GM12878 (cell line): ENCODE measurements around the gene AP3S2. TPM values are rescaled to one million over a fixed set of nuclear protein-coding genes. Genes with fewer than 3 reads are reported as not detected.

ENCODE experiments used
- ATAC-seq: fragments of 200-7000 bp; cut with Tn5 transposase; 3 replicates; pipeline ENCODE4 v1.9.1; 2020; ENCODE audit warnings: mild to moderate bottlenecking, moderate library complexity
- BruUV-seq: library from RNA; stranded (reverse); fragments of 400-500 nt; replicated peaks from 2 replicates; lab custom pipeline; 2021; lab: Mats Ljungman, UMichigan
- CTCF ChIA-PET: fragments of 300-600 bp; sonication (Branson Sonifier 250); formaldehyde crosslinking; extraction: SDS; loops from one replicate; lab custom pipeline; 2021; ENCODE audit warnings: inconsistent platforms; lab: Yijun Ruan, JAX
- POLR2A ChIA-PET: fragments of 350-600 bp; formaldehyde crosslinking; extraction: SDS; loops from one replicate; lab custom pipeline; 2021; ENCODE audit warnings: inconsistent platforms; lab: Charles Lee
- RAD21 ChIA-PET: fragments of 300-600 bp; sonication (Branson Sonifier 250); formaldehyde crosslinking; loops from one replicate; lab custom pipeline; 2023; ENCODE audit warnings: antibody characterized with exemption; ENCODE audit not compliant: unreplicated experiment; lab: Charles Lee
- SMC1A ChIA-PET: fragments of 300-600 bp; sonication (Branson Sonifier 250); formaldehyde crosslinking; loops from one replicate; lab custom pipeline; 2023; ENCODE audit not compliant: unreplicated experiment, uncharacterized antibody; lab: Charles Lee
- DNase-seq: peaks from one replicate; pipeline ENCODE4 v3.0.0-alpha.2; 2011; ENCODE audit warnings: low read depth, low spot score
- FAIRE-seq: peaks from 3 replicates; lab custom pipeline; 2011; peaks lifted over from hg19 to GRCh38; lab: Jason Lieb, UNC
- H2AFZ ChIP-seq: 2 replicates; pipeline ENCODE4 v1.6.0; 2011; ENCODE audit warnings: low read depth, low read length, control low read depth; ENCODE audit not compliant: control insufficient read depth
- H3K27ac ChIP-seq: 2 replicates; pipeline ENCODE4 v1.5.1; 2011; ENCODE audit warnings: control low read depth; ENCODE audit not compliant: control insufficient read depth, insufficient read depth
- H3K27me3 ChIP-seq, 2 experiments: replicated peaks in 1 of 2; 2 replicates each; pipeline versions ENCODE4 v1.6.0 to v1.6.1; 2011; ENCODE audit warnings: low read length in 1 of 2; ENCODE audit not compliant: control insufficient read depth in 2 of 2, insufficient read depth in 2 of 2
- H3K36me3 ChIP-seq, 2 experiments: 2 replicates each; pipeline ENCODE4 v1.5.1; 2011; ENCODE audit warnings: low read length in 1 of 2; ENCODE audit not compliant: control insufficient read depth in 2 of 2, insufficient read depth in 2 of 2
- H3K4me1 ChIP-seq: 2 replicates; pipeline ENCODE4 v1.6.1; 2011; ENCODE audit warnings: mild to moderate bottlenecking, low read length, moderate library complexity, mixed read lengths; ENCODE audit not compliant: control insufficient read depth, insufficient read depth
- H3K4me2 ChIP-seq: 2 replicates; pipeline ENCODE4 v1.6.0; 2011; ENCODE audit warnings: control low read depth; ENCODE audit not compliant: control insufficient read depth, insufficient read depth
- H3K4me3 ChIP-seq: fragments of 200-600 bp; sonication (generic); 2 replicates; pipeline ENCODE4 v1.5.1; 2016
- H3K79me2 ChIP-seq: 2 replicates; pipeline ENCODE4 v1.6.0; 2011; ENCODE audit warnings: low read length; ENCODE audit not compliant: control insufficient read depth, insufficient read depth
- H3K9ac ChIP-seq: 2 replicates; pipeline ENCODE4 v1.8.0; 2011; ENCODE audit warnings: low read length, control low read depth, mixed read lengths; ENCODE audit not compliant: control insufficient read depth, insufficient read depth
- H3K9me3 ChIP-seq: replicated peaks from 3 replicates; pipeline ENCODE4 v1.5.1; 2011; ENCODE audit warnings: mild to moderate bottlenecking, low read length; ENCODE audit not compliant: control insufficient read depth, insufficient read depth
- H4K20me1 ChIP-seq: 2 replicates; pipeline ENCODE4 v1.6.0; 2011; ENCODE audit not compliant: control insufficient read depth, insufficient read depth
- CBFB ChIP-seq: IDR thresholded peaks from 2 replicates; pipeline ENCODE4 v1.6.1; 2016; ENCODE audit warnings: antibody characterized with exemption, low read depth
- CREB1 ChIP-seq: IDR thresholded peaks from 2 replicates; pipeline ENCODE4 v1.6.1; 2012; ENCODE audit warnings: low read depth, mild to moderate bottlenecking, inconsistent platforms
- EGR1 ChIP-seq, 2 experiments: IDR thresholded peaks; 1 replicate in 1 of 2; 2 replicates in 1 of 2; pipeline ENCODE4 v1.6.1; 2011 to 2012; ENCODE audit warnings: low read depth in 2 of 2, low read length in 2 of 2, borderline replicate concordance in 1 of 2, mild to moderate bottlenecking in 1 of 2, moderate library complexity in 1 of 2
- ESRRA ChIP-seq: IDR thresholded peaks from 2 replicates; pipeline ENCODE4 v1.6.1; 2012; ENCODE audit warnings: mild to moderate bottlenecking, low read length, improper control_type of control experiment
- JUND ChIP-seq: IDR thresholded peaks from 2 replicates; pipeline ENCODE4 v1.6.1; 2012; ENCODE audit warnings: low read depth, mild to moderate bottlenecking, low read length, improper control_type of control experiment, moderate library complexity
- LARP7 ChIP-seq: fragments of 450-650 bp; IDR thresholded peaks from 2 replicates; pipeline ENCODE4 v1.6.1; 2017; ENCODE audit warnings: mild to moderate bottlenecking
- MTA2 ChIP-seq: fragments of 450-650 bp; IDR thresholded peaks from 2 replicates; pipeline ENCODE4 v1.6.1; 2016; ENCODE audit warnings: low read depth, mild to moderate bottlenecking, moderate library complexity
- NFYA ChIP-seq: IDR thresholded peaks from 2 replicates; pipeline ENCODE4 v1.6.1; 2011; ENCODE audit warnings: low read depth, mild to moderate bottlenecking, low read length, improper control_type of control experiment, borderline replicate concordance
- PML ChIP-seq: IDR thresholded peaks from 2 replicates; pipeline ENCODE4 v1.6.1; 2012; ENCODE audit warnings: low read length, inconsistent platforms
- RUNX3 ChIP-seq: IDR thresholded peaks from 2 replicates; pipeline ENCODE4 v1.6.1; 2012; ENCODE audit warnings: low read length, inconsistent platforms
- SIN3A ChIP-seq: IDR thresholded peaks from 2 replicates; pipeline ENCODE4 v1.6.1; 2012; ENCODE audit warnings: low read depth, low read length, improper control_type of control experiment
- SMAD1 ChIP-seq: fragments of 450-650 bp; IDR thresholded peaks from 2 replicates; pipeline ENCODE4 v1.6.1; 2018; ENCODE audit warnings: mild to moderate bottlenecking, low read depth; ENCODE audit not compliant: partially characterized antibody
- SP1 ChIP-seq: IDR thresholded peaks from one replicate; pipeline ENCODE4 v1.6.1; 2011; ENCODE audit warnings: low read depth, low read length
- TBL1XR1 ChIP-seq: IDR thresholded peaks from 2 replicates; pipeline ENCODE4 v1.6.1; 2012; ENCODE audit warnings: low read depth, low read length, improper control_type of control experiment
- WRNIP1 ChIP-seq: IDR thresholded peaks from 2 replicates; pipeline ENCODE4 v1.6.1; 2011; ENCODE audit warnings: low read depth, low read length, improper control_type of control experiment, borderline replicate concordance
- ZNF24 ChIP-seq: fragments of 450-650 bp; IDR thresholded peaks from 2 replicates; pipeline ENCODE4 v1.6.1; 2017; ENCODE audit warnings: antibody characterized with exemption, mild to moderate bottlenecking
- WGBS: methylation state at CpG from one replicate; pipeline ENCODE4 v1.1.6; 2016; ENCODE audit warnings: low lambda C conversion rate; ENCODE audit not compliant: insufficient replicate concordance, insufficient coverage; ENCODE audit errors: missing lambda C conversion rate; 5-methylcytosine and 5-hydroxymethylcytosine counted together
- in situ Hi-C: fragments of 300-500 bp; cut with MboI; formaldehyde crosslinking; loops from 9 replicates; pipeline ENCODE4 v1.14.3; 2018; ENCODE audit warnings: mixed read lengths
- intact Hi-C: fragments of 100-400 bp; cut with micrococcal nuclease; formaldehyde crosslinking; loops from one replicate; pipeline ENCODE4 v1.14.2; 2022; ENCODE audit not compliant: unreplicated experiment
- polyA plus RNA-seq, 11 experiments: library from polyadenylated mRNA; depleted of rRNA in 4 of 11; unstranded in 6 of 11; stranded (reverse) in 5 of 11; fragments of >200 nt; fragmentation: Nextera tagmentation in 4 of 11; fragmentation: Illumina TruSeq in 1 of 11; extraction: Ambion mirVana in 4 of 11; extraction: Trizol in 1 of 11; gene quantifications; 1 replicate in 1 of 11; 2 replicates in 10 of 11; pipeline versions ENCODE4 v1.2.1 to v1.2.3, GENCODE V29; 2011 to 2016; ENCODE audit warnings: inconsistent platforms in 2 of 11, missing spikeins in 2 of 11, low read depth in 1 of 11
- total RNA-seq, 4 experiments: library from RNA; depleted of rRNA in 3 of 4; stranded (reverse); fragments of >200 nt in 3 of 4; fragmentation: Illumina TruSeq in 1 of 4; extraction: Trizol in 1 of 4; gene quantifications; 2 replicates each; pipeline versions ENCODE4 v1.2.1 to v1.2.3, GENCODE V29; 2013 to 2021
- TF ChIP-seq, protein P1 (sequence below): IDR thresholded peaks from 2 replicates; pipeline ENCODE4 v1.6.1; 2011; ENCODE audit warnings: borderline replicate concordance, low read depth, mild to moderate bottlenecking, moderate library complexity, low read length; ENCODE audit not compliant: insufficient read depth, poor library complexity, severe bottlenecking
- TF ChIP-seq, protein P2 (sequence below): fragments of 450-650 bp; IDR thresholded peaks from 2 replicates; pipeline ENCODE4 v1.6.1; 2017; ENCODE audit warnings: mild to moderate bottlenecking

The AP3S2 gene
- total and polyA plus RNA-seq, 10 of the 15 experiments (the other 5 are each of a cell fraction or from before 2014, with no cell fraction given): 10.0 to 43.6 (median 26.0) TPM

DNA sequence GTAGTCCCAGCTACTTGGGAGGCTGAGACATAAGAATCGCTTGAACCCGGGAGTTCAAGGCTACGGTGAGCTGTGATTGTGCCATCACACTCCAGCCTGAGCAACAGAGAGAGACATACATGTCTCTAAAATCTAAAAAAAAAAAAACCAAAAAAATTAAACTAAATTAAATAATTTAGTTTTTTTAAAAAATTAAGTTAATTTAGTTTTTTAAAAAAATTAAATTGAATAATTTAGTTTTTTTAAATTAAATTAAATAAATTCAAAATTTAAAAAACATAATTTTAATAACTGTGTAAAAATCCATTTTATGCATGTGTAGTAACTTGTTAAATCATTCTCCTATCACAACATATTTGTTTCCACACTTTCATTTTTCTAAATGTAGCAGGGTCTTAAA, 39.1 kb upstream of the AP3S2 start (continued):
- no peak for TF ChIP-seq CREB1
- TF ChIP-seq, protein P1, sequence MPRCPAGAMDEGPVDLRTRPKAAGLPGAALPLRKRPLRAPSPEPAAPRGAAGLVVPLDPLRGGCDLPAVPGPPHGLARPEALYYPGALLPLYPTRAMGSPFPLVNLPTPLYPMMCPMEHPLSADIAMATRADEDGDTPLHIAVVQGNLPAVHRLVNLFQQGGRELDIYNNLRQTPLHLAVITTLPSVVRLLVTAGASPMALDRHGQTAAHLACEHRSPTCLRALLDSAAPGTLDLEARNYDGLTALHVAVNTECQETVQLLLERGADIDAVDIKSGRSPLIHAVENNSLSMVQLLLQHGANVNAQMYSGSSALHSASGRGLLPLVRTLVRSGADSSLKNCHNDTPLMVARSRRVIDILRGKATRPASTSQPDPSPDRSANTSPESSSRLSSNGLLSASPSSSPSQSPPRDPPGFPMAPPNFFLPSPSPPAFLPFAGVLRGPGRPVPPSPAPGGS: no peak

DNA sequence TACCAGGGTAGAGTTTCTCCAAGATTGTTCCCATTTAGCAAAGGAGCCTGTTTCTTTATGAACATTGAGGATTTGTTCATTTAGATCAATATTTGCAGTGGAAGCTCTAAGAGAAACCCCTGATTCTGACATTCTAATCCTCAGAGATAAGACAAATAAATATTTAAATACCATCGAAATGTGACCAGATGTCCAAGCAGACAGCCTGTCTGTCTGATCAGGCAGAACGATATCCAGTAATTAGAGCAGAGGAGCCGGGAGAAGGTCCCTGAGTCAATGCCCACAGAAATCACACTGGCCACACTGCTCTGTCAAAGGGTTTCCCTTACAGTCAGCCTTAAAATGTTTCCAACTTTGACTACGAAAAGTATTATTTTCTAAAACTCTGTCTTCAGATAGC, 34.6 kb upstream of the AP3S2 start:
- no peaks in the 10 kb centered on the region for H3K4me1 ChIP-seq
- intact Hi-C loops: no loop called here
- no peaks in the 10 kb centered on the region for H4K20me1 ChIP-seq
- H3K36me3 ChIP-seq: no peaks in the 10 kb centered on the region
- ATAC-seq (no peak), DNase-seq (no peak), FAIRE-seq (no peak)
- 49% methylated on average over 4 of the region's 4 CpGs for WGBS
- TF ChIP-seq, protein P2, sequence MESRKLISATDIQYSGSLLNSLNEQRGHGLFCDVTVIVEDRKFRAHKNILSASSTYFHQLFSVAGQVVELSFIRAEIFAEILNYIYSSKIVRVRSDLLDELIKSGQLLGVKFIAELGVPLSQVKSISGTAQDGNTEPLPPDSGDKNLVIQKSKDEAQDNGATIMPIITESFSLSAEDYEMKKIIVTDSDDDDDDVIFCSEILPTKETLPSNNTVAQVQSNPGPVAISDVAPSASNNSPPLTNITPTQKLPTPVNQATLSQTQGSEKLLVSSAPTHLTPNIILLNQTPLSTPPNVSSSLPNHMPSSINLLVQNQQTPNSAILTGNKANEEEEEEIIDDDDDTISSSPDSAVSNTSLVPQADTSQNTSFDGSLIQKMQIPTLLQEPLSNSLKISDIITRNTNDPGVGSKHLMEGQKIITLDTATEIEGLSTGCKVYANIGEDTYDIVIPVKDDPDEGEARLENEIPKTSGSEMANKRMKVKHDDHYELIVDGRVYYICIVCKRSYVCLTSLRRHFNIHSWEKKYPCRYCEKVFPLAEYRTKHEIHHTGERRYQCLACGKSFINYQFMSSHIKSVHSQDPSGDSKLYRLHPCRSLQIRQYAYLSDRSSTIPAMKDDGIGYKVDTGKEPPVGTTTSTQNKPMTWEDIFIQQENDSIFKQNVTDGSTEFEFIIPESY: no peak
- TF ChIP-seq SIN3A (no peak), SP1 (no peak), EGR1 (IDR thresholded peaks at IDR 0.05; ENCODE audit: borderline replicate concordance in 1 of 2, low read depth in 2 of 2, low read length in 2 of 2) (no peak), CREB1 (no peak), PML (no peak), ESRRA (no peak), WRNIP1 (no peak), LARP7 (no peak), TBL1XR1 (no peak), RUNX3 (no peak), ZNF24 (no peak), NFYA (no peak), CBFB (no peak), SMAD1 (no peak), JUND (no peak), MTA2 (no peak)
- H3K9me3 ChIP-seq: no peaks in the 10 kb centered on the region
- H2AFZ ChIP-seq: no peak overlapping the region
- H3K4me3 ChIP-seq: no peak overlapping the region
- ChIA-PET RAD21 (interaction anchor here (0.6 kb wide), 1 partner anchor 1223 kb away, joined by 5 read pairs; no protein-coding TSS in a partner anchor), CTCF (interaction anchor here (0.7 to 1.3 kb wide), 2 partner anchors 30 to 54 kb away, joined by 3 read pairs; no protein-coding TSS in a partner anchor), SMC1A (no interaction called here), POLR2A (no interaction called here)
- H3K27me3 ChIP-seq: peaks cover 0 to 6% of the 10 kb centered on the region in 2 experiments; a peak in 1 of 4 replicates
- no peaks in the 10 kb centered on the region for H3K79me2 ChIP-seq
- no peak overlapping the region for H3K9ac ChIP-seq
- in situ Hi-C loops: no loop called here
- H3K4me2 ChIP-seq: no peak overlapping the region
- no TSS peak for BruUV-seq
- H3K27ac ChIP-seq: no peak overlapping the region
